SK-MEL-5 (cell line): ENCODE results near the gene RBPJ. TPM values are rescaled to one million over a fixed set of nuclear protein-coding genes. Genes with fewer than 3 reads are reported as not detected.
"Not testable (repeated sequence)": the region's sequence is repeated elsewhere in the genome, so short reads cannot be mapped to it uniquely, and the experiment has no call there.

Source experiments
- DNase-seq: peaks from one replicate; pipeline ENCODE4 v3.0.0-alpha.2; 2016; ENCODE audit warnings: low read depth, low spot score
- in situ Hi-C: cut with HindIII; loops from 2 replicates; pipeline ENCODE4 v1.10.0; 2016; ENCODE audit warnings: low sequenced_read_pairs, high pct_unique_total_duplicates, low pct_unique_long_range_greater_than_20kb
- total RNA-seq: library from RNA; depleted of rRNA; stranded (reverse); fragments of >200 nt; shearing (Covaris generic); gene quantifications from 2 replicates; pipeline ENCODE4 v1.2.3, GENCODE V29; 2014

RBPJ gene
- total RNA-seq, 1 experiment from 2014 or later: 46.2 TPM

- in situ Hi-C loops: no loop called here
- DNase-seq: no peak
Observed at GRCh38 chr4:26299254-26299882, 21.4 kb upstream of the RBPJ start.

- in situ Hi-C loops: no loop called here
Observed at GRCh38 chr4:26300314-26301307, 20.2 kb upstream of the RBPJ start.

GRCh38 chr4:26302031-26302899 is 18.5 kb upstream of the RBPJ start:
- DNase-seq: no peak
- in situ Hi-C loops: no loop called here

More at GRCh38 chr4:26300314-26301307, 20.2 kb upstream of the RBPJ start:
- no peak for DNase-seq

DNA sequence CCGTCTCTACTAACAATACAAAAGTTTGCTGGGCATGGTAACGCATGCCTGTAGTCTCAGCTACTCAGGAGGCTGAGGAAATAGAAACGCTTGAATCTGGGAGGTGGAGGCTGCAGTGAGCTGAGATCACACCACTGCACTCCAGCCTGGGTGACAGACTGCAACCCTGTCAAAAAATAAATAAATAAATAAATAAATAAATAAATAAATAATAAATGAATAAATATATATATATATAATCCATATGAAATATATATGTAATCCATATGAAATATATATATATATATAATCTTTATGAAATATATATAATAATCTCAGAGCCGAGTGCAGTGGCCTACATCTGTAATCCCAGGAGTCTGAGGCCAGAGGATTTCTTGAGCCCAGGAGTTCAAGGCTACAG is 17.8 kb upstream of the RBPJ start:
- in situ Hi-C loops: no loop called here
- no peak for DNase-seq

DNA sequence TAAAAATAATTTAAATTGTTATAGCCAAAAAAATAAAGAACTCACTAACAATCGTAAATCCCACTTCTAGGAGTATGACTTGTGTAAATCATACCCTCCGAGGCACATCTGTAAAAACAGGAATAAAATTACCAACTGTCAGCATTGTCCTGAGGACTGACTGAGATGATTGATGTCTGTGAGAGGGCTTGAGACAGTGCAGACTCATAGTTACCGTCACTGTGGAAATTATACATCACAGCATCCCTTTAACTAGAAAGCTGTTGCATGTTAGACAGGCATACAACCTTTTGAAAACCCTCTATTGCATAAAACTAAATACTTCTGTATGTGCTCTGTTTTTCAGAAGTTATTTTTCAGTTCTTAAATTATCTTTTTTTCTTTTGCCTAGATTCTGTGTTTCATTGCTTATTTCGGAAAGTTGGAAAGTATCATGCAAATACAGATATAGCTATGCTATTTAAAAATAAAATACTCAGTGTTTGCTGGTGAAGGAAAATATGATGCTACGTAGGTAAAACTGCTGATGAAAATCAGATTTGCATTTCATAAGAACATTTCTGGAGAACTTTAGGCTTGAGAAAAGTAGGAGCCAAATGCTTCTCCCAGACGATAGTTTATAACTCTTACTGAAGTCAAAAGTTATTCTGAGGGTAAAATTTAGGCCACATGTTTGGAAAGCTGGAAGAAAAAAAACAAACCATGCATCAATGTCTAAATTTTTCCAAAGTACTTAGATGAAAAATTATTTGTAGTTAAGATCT is 13.6 kb upstream of the RBPJ start:
- in situ Hi-C loops: no loop called here
- DNase-seq: no peak

DNA sequence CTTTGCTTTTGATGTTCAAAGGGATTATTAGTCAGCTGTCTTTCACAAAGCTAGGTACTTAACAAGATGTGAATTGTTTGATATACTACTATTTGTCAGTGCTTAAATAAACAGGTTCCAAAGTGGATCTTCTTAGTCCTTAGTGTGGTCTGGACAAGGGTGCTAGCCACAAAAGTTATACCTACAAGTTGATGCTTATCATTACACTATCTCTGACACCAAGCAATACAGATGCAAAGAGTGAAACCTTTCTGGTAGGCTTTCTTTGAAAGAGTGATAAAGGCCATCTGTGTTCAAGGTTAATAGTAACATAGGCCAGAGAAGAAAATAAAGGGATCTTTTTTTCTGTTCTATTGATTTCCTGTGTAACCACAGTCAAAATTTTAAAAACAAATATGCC is 12.2 kb upstream of the RBPJ start:
- in situ Hi-C loops: no loop called here
- no peak for DNase-seq

- DNase-seq: no peak
- in situ Hi-C loops: no loop called here
Observed at GRCh38 chr4:26310264-26310663, 10.6 kb upstream of the RBPJ start.

- in situ Hi-C loops: no loop called here
- DNase-seq: no peak
Observed at GRCh38 chr4:26311633-26312032, 9.2 kb upstream of the RBPJ start.

DNA sequence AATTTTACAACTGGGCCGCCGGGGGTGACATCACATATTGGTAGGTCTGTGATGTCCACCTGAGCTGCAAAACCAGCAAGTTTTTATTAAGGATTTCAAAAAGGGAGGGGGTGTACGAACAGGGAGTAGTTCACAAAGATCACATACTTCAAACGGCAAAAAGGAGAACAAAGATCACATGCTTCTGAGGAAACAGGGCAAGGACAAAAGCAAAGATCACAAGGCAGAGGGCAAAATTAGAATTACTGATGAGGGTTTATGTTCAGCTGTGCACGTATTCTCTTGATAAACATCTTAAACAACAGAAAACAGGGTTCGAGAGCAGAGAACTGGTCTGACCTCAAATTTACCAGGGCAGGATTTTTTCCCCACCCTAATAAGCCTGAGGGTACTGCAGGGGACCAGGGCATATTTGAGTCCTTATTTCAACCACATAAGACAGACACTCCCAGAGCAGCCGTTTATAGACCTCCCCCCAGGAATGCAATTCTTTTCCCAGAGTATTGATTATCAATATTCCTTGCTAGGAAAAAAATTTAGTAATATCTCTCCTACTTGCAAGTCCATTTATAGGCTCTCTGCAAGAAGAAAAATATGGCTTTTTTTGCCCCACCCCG is 5.4 kb upstream of the RBPJ start:
- in situ Hi-C loops, DNase-seq: not testable (repeated sequence)

DNA sequence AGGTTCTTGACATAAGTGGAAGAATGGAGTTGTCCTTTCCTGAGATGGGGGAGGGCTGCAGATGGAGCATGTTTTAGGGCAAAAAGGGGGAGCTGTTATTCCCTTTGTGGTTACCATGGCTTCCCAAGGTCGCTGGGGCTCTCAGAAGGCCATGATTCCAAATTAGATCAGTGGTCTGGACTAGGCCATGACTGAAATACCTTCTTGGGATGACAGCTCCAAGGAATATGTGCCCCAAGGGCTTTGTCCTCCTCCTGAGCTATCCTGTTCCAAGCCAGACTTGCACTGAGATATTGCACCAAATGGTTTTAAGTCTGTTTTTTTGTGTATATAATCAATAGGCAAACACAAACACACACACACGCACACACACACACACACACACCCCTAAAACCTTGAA is 3.0 kb upstream of the RBPJ start:
- in situ Hi-C loops: no loop called here
- no peak for DNase-seq

- in situ Hi-C loops: no loop called here
Observed at GRCh38 chr4:26319467-26319948, 1.3 kb upstream of the RBPJ start.

GRCh38 chr4:26319949-26320537 is 771 bp upstream of the RBPJ start:
- in situ Hi-C loops: no loop called here
- no peak for DNase-seq

More at GRCh38 chr4:26319467-26319948, 1.3 kb upstream of the RBPJ start:
- peak; percentile 99 for DNase-seq

DNA sequence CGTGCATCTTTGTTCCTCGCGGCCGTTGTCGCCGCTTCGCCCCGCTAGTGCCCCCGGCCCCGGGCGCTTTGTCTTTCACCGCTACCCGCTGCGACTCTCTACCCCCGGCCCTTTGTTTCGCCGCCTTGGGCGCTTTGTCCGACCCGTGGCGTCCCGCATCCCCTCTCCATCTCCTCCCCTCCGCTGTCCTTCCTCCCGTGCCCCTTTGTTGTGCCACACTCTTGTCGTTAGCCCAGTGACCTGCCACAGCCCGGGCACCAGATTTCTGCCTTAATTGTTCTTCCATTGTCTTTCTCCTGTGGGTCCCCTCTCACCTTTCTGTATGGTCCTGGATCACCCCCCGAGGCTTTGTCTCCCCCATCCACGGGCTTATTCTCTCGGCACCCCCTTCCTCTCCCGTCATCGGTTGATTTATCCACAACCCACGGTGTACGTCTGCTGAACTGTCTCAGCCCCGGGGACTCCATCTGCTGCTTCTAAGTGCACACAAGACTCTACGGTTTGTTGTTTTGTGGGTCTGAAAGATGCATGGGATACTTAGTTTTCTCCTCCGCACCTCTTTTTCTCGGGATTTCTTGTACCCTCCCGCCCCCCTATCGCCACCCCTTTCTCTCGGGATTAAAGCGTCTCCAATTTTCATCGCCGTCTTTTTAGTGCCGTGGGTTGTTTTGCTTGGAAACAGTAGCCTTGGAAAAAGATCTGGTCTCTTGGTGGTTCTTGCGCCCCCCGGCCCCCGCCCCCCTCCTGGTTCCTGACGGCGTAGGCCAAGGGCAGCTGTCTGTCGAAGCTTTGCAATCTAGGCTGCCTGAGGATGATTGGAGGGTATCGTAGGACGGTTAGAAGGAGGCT is 783 bp downstream of the RBPJ start:
- in situ Hi-C loops: no loop called here
- DNase-seq: peak; percentile 26

- in situ Hi-C loops: no loop called here
- no peak for DNase-seq
Observed at GRCh38 chr4:26322346-26322745, 1.5 kb downstream of the RBPJ start.

- in situ Hi-C loops: no loop called here
- no peak for DNase-seq
Observed at GRCh38 chr4:26323821-26324220, 3.0 kb downstream of the RBPJ start.

- DNase-seq: peak; percentile 72
- in situ Hi-C loops: no loop called here
Observed at GRCh38 chr4:26325191-26325590, 4.4 kb downstream of the RBPJ start.
